ENCODE measurements around the gene ZSCAN29. TPM values are rescaled to one million over a fixed set of nuclear protein-coding genes. Genes with fewer than 3 reads are reported as not detected.

ZSCAN29 gene
- total RNA-seq, 2 donors from 2014 or later = 42.0 to 44.8 TPM

DNA sequence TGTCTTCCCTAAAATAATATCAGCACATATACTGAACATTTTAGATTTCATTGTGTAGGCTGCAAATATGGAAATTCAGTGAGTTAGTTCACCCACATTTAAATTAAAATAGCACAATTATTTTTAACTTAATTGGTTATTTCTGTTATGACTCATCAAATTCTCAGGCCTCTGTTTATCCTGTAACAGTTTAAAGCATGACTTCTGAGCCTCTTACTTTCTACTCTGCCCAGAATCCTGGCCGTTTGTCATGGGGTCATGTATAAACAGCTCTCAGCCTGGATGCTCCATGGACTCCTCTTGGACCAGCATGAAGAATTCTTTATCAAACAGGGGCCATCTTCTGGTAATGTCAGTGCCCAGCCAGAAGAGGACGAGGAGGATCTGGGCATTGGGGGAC, 12.2 kb upstream of the ZSCAN29 start:
- H3K36me3 Mint-ChIP-seq (ENCODE audit: insufficient read depth in 2 of 2) = peaks cover 3 to 36% of the 10 kb centered on the region in 2 donors
- H3K9me3 Mint-ChIP-seq = no peaks in the 10 kb centered on the region
- ATAC-seq (replicated peaks in 1 of 2) (no peak), DNase-seq (no peak)
- no peaks in the 10 kb centered on the region for H3K4me1 Mint-ChIP-seq (ENCODE audit: low read depth)
- no peak overlapping the region for H3K4me3 Mint-ChIP-seq
- H3K27me3 Mint-ChIP-seq (ENCODE audit: low read depth) = no peaks in the 10 kb centered on the region
- H3K27ac Mint-ChIP-seq = no peak overlapping the region

DNA sequence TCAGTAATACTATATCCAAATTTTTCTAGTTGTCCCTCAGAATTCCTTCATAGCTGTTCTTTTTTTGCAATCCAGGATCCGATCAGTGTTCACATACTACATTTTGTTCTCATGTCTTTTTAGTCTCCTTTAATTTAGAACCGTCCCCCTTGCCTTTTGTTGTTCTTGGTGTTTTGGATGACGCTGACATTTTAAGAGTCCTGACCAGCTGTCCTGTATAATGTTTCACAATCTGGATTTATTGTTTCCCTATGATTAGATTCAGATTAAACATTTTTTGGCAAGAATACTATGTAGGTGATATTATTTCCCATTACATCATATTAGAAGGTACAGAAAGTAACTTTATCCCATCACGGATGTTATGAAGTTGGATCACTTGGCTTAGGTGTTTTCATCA, 11.5 kb upstream of the ZSCAN29 start:
- H3K9me3 Mint-ChIP-seq = no peaks in the 10 kb centered on the region
- ATAC-seq (replicated peaks in 1 of 2) (no peak), DNase-seq (no peak)
- no peak overlapping the region for H3K4me3 Mint-ChIP-seq
- H3K27ac Mint-ChIP-seq = no peak overlapping the region
- peaks cover 6 to 42% of the 10 kb centered on the region in 2 donors for H3K36me3 Mint-ChIP-seq (ENCODE audit: insufficient read depth in 2 of 2)
- H3K27me3 Mint-ChIP-seq (ENCODE audit: low read depth) = no peaks in the 10 kb centered on the region
- no peaks in the 10 kb centered on the region for H3K4me1 Mint-ChIP-seq (ENCODE audit: low read depth)

DNA sequence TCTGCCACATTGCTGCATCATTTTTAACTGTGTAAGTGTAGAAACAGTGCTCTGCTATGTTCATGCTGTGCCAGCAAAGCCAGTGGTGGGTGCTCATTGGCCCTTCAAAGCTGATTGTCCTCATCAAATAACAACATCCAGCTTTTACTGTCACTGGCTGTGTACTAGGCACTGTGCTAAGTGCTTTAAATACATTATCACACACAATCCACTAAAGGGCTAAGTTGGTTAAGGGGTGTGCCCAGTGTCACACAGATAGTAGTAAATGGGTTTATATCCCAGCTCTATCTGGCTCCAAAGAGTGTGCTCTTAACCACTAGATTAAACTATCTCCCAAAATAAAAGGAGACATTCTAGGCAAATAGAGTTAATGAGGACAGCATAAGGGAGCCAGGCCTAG, 7.8 kb upstream of the ZSCAN29 start:
- no peaks in the 10 kb centered on the region for H3K4me1 Mint-ChIP-seq (ENCODE audit: low read depth)

DNA sequence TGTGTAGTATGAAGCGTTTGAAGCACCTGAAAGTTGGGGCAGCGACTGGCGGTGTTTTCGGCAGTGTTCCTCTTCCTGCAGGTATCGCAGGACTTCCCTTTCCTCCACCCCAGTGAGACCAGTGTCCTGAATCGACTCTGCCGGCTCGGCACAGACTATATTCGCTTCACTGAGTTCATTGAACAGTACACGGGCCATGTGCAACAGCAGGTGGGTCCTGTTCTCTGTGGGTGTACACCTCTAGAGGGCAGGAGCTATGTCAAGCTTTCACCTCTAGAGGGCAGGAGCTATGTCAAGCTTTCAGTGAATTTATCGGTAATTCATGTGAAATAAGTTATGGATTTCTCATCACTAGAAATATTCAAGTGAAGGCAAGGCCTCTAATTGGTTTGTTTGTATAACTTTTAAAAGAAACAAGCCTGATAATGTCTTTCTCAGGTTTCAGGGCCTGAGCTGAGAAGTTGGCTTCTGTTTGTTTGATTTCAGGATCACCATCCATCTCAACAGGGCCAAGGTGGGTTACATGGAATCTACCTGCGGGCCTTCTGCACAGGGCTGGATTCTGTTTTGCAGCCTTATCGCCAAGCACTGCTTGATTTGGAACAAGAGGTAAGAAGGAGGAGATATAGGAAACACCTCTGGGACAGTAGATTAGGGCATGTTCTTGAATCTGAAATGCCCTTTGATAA, 5.3 kb upstream of the ZSCAN29 start:
- Mint-ChIP-seq H3K27ac (no peak overlapping the region), H3K36me3 (ENCODE audit: insufficient read depth in 2 of 2) (peaks cover 7 to 25% of the 10 kb centered on the region in 2 donors), H3K4me1 (ENCODE audit: low read depth) (peaks cover 14% of the 10 kb centered on the region), H3K27me3 (ENCODE audit: low read depth) (no peaks in the 10 kb centered on the region), H3K4me3 (no peak overlapping the region), H3K9me3 (no peaks in the 10 kb centered on the region)
- DNase-seq (peak; percentile 19 to 39), ATAC-seq (replicated peaks in 1 of 2) (peak; percentile 35 to 41)

More for the DNA sequence above, 7.8 kb upstream of the ZSCAN29 start:
- Mint-ChIP-seq H3K9me3 (no peaks in the 10 kb centered on the region), H3K27ac (no peak overlapping the region), H3K36me3 (ENCODE audit: insufficient read depth in 2 of 2) (peaks cover 7 to 25% of the 10 kb centered on the region in 2 donors), H3K27me3 (ENCODE audit: low read depth) (no peaks in the 10 kb centered on the region), H3K4me3 (no peak overlapping the region)
- DNase-seq = no peak
- ATAC-seq (replicated peaks in 1 of 2) = no peak

DNA sequence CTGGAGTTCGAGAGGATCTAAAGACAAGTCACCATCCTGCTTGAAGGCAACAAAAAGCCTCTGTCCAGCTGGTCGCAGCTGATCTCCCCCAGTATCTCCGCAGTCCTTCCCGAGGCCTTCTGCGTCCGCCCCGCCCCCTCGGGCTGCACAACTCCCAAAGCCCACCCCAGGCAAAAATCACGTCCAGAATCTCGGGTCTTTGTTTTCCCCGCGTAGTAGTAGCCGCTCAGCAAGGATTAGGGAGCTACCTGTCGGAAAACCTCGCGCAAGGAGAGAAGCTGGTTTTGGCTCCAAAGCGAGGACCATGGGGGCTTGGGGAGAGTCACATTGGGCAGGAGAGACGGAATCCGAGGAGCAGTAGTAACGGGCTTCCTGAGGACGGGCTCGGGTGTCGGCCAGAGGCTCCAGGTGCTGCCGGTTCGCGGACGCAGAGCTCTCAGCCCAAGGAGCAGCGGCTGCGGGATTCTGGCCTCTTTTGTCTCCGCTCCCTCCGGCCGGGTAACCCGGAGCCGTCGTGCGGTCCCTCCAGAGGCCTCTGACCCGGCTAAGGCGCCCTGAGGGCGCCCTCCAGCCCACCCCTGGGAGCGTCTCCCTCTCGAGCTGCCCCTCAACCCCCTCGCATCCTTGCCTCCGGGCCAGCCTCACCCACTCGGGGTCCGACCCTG, 401 bp downstream of the ZSCAN29 start:
- peak overlapping the region; percentile 89 to 99 for H3K4me3 Mint-ChIP-seq
- peaks cover 29 to 41% of the 10 kb centered on the region in 2 donors for H3K36me3 Mint-ChIP-seq (ENCODE audit: insufficient read depth in 2 of 2)
- H3K4me1 Mint-ChIP-seq (ENCODE audit: low read depth) = peaks cover 47% of the 10 kb centered on the region
- no peaks in the 10 kb centered on the region for H3K27me3 Mint-ChIP-seq (ENCODE audit: low read depth)
- H3K9me3 Mint-ChIP-seq = peaks cover 0 to 12% of the 10 kb centered on the region in 2 donors
- DNase-seq = peak in 1 of 2 donors; percentile 3
- peak overlapping the region; percentile 95 for H3K27ac Mint-ChIP-seq
- ATAC-seq (replicated peaks in 1 of 2) = peak; percentile 46 to 70

DNA sequence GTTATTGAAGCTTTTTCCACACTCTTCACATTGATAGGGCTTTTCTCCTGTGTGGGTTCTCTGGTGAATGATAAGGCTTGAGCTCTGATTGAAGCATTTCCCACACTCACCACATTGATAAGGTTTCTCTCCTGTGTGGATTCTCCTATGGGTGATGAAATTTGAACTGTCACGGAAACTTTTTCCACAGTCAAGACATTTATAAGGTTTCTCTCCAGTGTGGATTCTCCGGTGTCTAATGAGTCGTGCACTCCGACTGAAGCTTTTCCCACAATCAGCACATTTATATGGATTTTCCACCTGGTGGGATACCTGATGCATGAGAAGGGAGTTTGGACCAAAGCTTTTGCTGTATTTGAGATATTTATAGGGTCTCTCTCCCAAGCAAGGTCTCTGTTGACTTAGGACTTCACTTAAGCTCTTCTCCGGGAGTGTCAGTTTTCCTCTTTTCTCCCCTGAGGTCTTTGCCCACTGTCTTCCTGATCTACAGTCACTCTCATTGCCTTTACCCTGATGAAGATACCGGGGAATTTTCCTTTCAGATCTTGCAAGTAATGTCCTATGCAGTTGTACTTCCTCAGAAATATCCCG, 9.4 kb downstream of the ZSCAN29 start:
- no peak for ATAC-seq (replicated peaks in 1 of 2)
- H3K27me3 Mint-ChIP-seq (ENCODE audit: low read depth) = no peaks in the 10 kb centered on the region
- peaks cover 15 to 27% of the 10 kb centered on the region in 2 donors for H3K9me3 Mint-ChIP-seq
- peaks cover 53 to 74% of the 10 kb centered on the region in 2 donors for H3K36me3 Mint-ChIP-seq (ENCODE audit: insufficient read depth in 2 of 2)
- no peak overlapping the region for H3K4me3 Mint-ChIP-seq
- DNase-seq = no peak
- peaks cover 4% of the 10 kb centered on the region for H3K4me1 Mint-ChIP-seq (ENCODE audit: low read depth)
- no peak overlapping the region for H3K27ac Mint-ChIP-seq

DNA sequence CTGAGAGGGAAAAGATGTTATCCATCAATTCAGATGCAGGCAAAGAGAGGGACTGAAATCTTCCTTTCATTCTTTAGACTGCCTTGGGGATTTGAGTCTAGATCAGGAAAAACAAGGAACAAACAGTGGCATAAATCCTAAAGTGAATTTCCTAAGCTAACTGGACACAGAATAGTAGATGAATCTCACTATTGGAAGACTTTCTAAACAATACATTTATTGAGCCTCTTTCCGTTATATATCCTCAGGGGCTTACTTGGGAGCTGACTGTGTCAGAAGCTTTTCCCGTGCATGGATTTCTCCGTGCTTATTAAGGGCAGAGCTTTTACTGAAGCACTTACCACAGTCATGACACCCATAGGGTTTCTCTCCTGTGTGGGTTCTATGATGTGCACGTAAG, 10.0 kb downstream of the ZSCAN29 start:
- H3K9me3 Mint-ChIP-seq = peaks cover 15 to 24% of the 10 kb centered on the region in 2 donors
- no peak overlapping the region for H3K4me3 Mint-ChIP-seq
- no peaks in the 10 kb centered on the region for H3K27me3 Mint-ChIP-seq (ENCODE audit: low read depth)
- peaks cover 47 to 68% of the 10 kb centered on the region in 2 donors for H3K36me3 Mint-ChIP-seq (ENCODE audit: insufficient read depth in 2 of 2)
- DNase-seq (no peak), ATAC-seq (replicated peaks in 1 of 2) (no peak)
- no peaks in the 10 kb centered on the region for H3K4me1 Mint-ChIP-seq (ENCODE audit: low read depth)
- no peak overlapping the region for H3K27ac Mint-ChIP-seq

DNA sequence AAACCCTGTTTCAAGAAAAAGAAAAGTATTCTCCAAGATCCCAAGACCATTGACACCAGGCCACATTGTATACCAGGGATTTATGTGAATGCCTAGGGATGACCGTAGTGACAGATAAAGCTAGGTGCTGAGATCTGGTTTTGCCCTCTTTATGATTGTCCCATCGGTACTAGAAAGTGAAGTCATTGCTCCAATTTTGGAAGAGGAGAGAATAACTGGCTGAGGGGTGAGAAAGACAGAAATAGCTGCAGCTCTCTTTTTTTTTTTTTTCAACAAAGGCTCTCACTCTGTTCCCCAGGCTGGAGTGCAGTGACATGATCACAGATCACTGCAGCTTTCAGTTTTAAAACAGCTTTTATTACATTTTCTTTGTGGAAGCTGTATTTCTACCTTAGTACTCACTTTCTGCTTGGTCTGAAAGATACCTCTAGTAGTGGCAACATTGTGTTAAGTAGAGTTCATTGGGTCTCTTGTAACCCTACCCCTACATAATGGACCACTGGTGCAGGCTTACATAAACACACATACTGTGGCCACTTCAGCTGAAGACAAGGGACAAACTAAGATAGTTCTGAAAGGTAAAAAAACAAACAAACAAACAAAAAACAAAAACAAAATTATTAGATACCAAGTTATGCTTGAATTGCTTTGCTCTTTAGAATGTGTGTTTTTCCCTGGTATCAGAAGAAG, 18.0 kb downstream of the ZSCAN29 start:
- Mint-ChIP-seq H3K4me3 (no peak overlapping the region), H3K27me3 (ENCODE audit: low read depth) (no peaks in the 10 kb centered on the region), H3K4me1 (ENCODE audit: low read depth) (peaks cover 16% of the 10 kb centered on the region), H3K9me3 (no peaks in the 10 kb centered on the region), H3K36me3 (ENCODE audit: insufficient read depth in 2 of 2) (peaks cover 0 to 3% of the 10 kb centered on the region in 2 donors), H3K27ac (no peak overlapping the region)
- no peak for ATAC-seq (replicated peaks in 1 of 2)
- DNase-seq = no peak

DNA sequence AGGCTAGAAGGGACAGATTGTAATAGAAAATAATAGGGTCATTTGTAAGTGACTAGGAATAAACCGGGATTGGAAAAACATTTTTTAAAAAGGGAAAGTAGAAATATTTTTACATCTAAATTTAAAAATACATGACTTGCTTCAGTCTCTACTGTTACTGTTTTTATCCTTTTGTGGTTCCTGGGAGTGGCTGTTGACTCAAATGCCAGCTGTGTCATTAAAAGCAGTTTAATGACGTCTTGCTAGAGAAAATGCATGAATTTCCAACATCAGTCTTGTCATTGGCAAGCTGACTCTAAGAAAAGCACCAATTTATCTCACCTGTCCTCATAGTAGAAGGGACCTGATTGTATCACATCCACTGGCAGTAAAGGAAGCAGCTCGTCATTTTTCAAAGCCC, 23.7 kb downstream of the ZSCAN29 start:
- no peak overlapping the region for H3K27ac Mint-ChIP-seq
- H3K4me3 Mint-ChIP-seq = no peak overlapping the region
- peaks cover 0 to 2% of the 10 kb centered on the region in 2 donors for H3K36me3 Mint-ChIP-seq (ENCODE audit: insufficient read depth in 2 of 2)
- no peaks in the 10 kb centered on the region for H3K4me1 Mint-ChIP-seq (ENCODE audit: low read depth)
- H3K27me3 Mint-ChIP-seq (ENCODE audit: low read depth) = no peaks in the 10 kb centered on the region
- DNase-seq = no peak
- no peaks in the 10 kb centered on the region for H3K9me3 Mint-ChIP-seq
- ATAC-seq (replicated peaks in 1 of 2) = no peak

DNA sequence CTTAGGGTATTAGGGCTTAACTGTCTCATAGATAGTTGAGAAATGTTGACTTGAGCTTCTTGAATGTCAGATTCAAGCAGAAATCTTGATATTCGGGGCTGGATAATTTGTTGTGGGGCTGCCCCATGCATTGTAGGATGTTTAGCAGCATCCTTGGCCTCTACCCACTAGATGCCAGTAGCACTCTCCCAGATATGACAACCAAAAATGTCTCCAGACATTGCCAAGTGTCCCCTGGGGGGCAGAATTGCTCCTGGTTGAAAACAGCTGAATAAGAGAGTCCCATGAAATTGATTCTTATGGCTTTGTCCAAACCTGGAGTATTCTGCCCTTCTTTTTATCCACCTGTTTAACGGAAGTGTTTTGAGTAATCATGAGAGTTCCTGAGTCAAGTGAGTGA, 24.5 kb downstream of the ZSCAN29 start:
- Mint-ChIP-seq H3K4me1 (ENCODE audit: low read depth) (no peaks in the 10 kb centered on the region), H3K4me3 (no peak overlapping the region), H3K36me3 (ENCODE audit: insufficient read depth in 2 of 2) (peaks cover 0 to 2% of the 10 kb centered on the region in 2 donors), H3K27me3 (ENCODE audit: low read depth) (no peaks in the 10 kb centered on the region), H3K27ac (no peak overlapping the region), H3K9me3 (no peaks in the 10 kb centered on the region)
- DNase-seq (no peak), ATAC-seq (replicated peaks in 1 of 2) (no peak)

DNA sequence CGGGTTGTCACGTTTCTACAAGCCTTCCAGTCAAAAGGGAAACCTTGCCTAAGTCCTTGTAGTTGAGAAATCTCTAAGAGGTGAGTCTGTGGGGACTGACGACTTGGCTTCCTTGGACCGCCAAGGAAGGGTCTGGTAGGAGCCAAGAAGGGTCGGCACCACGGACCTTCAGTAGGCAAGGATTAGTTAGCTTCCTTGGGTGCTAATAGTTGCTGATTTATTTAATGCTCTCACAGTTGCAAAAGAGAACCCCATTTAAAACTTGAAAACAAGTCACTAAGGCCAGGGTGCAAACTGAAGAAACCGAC, 40.1 kb downstream of the ZSCAN29 start:
- Mint-ChIP-seq H3K27me3 (ENCODE audit: low read depth) (no peaks in the 10 kb centered on the region), H3K27ac (peak overlapping the region; percentile 95), H3K4me1 (ENCODE audit: low read depth) (peaks cover 43% of the 10 kb centered on the region), H3K4me3 (peak overlapping the region; percentile 93 to 99), H3K36me3 (ENCODE audit: insufficient read depth in 2 of 2) (peaks cover 6 to 21% of the 10 kb centered on the region in 2 donors), H3K9me3 (no peaks in the 10 kb centered on the region)
- DNase-seq (no peak), ATAC-seq (replicated peaks in 1 of 2) (peak; percentile 19 to 31)

DNA sequence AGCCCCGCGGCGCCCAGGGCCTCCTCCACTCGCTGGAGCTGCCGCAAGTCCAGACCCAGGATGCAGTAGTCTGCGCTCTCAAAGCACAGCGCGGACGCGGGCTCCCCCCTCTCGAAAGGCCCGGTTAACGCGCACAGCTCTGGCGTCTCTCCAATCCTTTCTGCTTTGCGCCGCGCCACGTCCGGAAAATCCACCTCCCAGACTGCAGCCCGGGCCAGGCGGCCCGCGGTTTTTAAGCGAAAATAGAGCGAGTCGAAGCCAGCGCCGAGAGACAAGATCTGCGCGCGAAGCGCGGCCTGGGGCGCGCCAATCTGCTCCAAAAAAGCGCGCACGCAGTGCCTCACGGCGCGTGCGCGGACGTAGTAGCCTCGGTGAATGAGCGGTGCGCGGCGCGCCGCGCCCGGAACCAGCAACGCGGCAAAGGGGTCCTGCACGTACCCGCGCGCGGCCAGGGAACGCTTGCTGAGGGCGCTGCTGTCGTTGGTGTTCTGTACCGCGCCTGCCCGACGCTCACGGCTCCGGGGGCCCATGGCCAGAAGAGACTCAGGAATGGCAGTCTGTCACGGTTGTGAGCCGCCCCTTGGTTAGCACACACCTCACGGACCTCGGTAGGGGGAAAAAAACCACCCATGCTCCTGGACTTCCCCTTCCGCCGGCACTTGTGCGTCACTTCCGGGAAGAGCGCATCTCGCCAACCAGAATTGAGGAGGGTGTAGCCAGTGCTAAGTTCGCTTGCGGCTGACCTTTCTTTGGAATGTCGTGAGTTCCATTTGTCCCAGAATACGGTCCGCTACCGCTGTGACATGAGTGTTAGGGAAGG, 40.7 kb downstream of the ZSCAN29 start, which contains the start of gene LCMT2:
TSS of gene LCMT2 (minus strand) at position 614 of the 820 bp plus-strand sequence. CDS start at position 530, 84 bp downstream.
- ATAC-seq (replicated peaks in 1 of 2) = peak; percentile 90 to 92
- Mint-ChIP-seq H3K27me3 (ENCODE audit: low read depth) (no peaks in the 10 kb centered on the region), H3K27ac (peak within 1 kb of the TSS; percentile 95)

More for the DNA sequence above, 40.7 kb downstream of the ZSCAN29 start, which contains the start of gene LCMT2:
- peaks cover 6 to 19% of the 10 kb centered on the region in 2 donors for H3K36me3 Mint-ChIP-seq (ENCODE audit: insufficient read depth in 2 of 2)
- DNase-seq = peak; percentile 90
- H3K4me3 Mint-ChIP-seq = peak within 1 kb of the TSS; percentile 93 to 99
- H3K4me1 Mint-ChIP-seq (ENCODE audit: low read depth) = peaks cover 47% of the 10 kb centered on the region
- H3K9me3 Mint-ChIP-seq = no peaks in the 10 kb centered on the region
